H9 (cell line): ENCODE data around the gene OSBPL8. TPM values are rescaled to one million over a fixed set of nuclear protein-coding genes. Genes with fewer than 3 reads are reported as not detected.

ENCODE experiments used
- DNase-seq: peaks from one replicate; pipeline ENCODE4 v3.0.0-alpha.2; 2017
- H2AFZ ChIP-seq: one replicate; pipeline ENCODE4 v1.6.1; 2013; ENCODE audit warnings: mild to moderate bottlenecking, low read length, control low read depth, moderate library complexity
- H2AK5ac ChIP-seq: 2 replicates; pipeline ENCODE4 v1.6.1; 2013; ENCODE audit warnings: low read length, control low read depth, mixed read lengths; ENCODE audit not compliant: insufficient read length
- H2BK120ac ChIP-seq: one replicate; pipeline ENCODE4 v1.6.1; 2013; ENCODE audit warnings: low read depth, mild to moderate bottlenecking, low read length, control low read depth, inconsistent platforms; ENCODE audit not compliant: poor library complexity, severe bottlenecking
- H2BK12ac ChIP-seq: 2 replicates; pipeline ENCODE4 v1.6.1; 2013; ENCODE audit warnings: low read length, control low read depth, mixed read lengths, low read depth; ENCODE audit not compliant: insufficient read length
- H2BK15ac ChIP-seq: 2 replicates; pipeline ENCODE4 v1.6.1; 2013; ENCODE audit warnings: low read depth, low read length, control low read depth
- H2BK20ac ChIP-seq: one replicate; pipeline ENCODE4 v1.6.1; 2013; ENCODE audit warnings: low read depth, mild to moderate bottlenecking, low read length, control low read depth, inconsistent platforms; ENCODE audit not compliant: poor library complexity, severe bottlenecking
- H2BK5ac ChIP-seq: 2 replicates; pipeline ENCODE4 v1.6.1; 2013; ENCODE audit warnings: low read length, control low read depth, mixed read lengths; ENCODE audit not compliant: insufficient read length
- H3K14ac ChIP-seq: 2 replicates; pipeline ENCODE4 v1.6.1; 2013; ENCODE audit warnings: low read length, control low read depth; ENCODE audit not compliant: insufficient read depth
- H3K18ac ChIP-seq: 2 replicates; pipeline ENCODE4 v1.6.1; 2013; ENCODE audit warnings: low read depth, mild to moderate bottlenecking, mixed read lengths, low read length, control low read depth; ENCODE audit not compliant: insufficient read length
- H3K23ac ChIP-seq: 2 replicates; pipeline ENCODE4 v1.6.1; 2013; ENCODE audit warnings: low read length, control low read depth, mixed read lengths, low read depth; ENCODE audit not compliant: insufficient read length
- H3K23me2 ChIP-seq: 2 replicates; pipeline ENCODE4 v1.6.1; 2013; ENCODE audit warnings: low read depth, mild to moderate bottlenecking, mixed read lengths, low read length, control low read depth; ENCODE audit not compliant: insufficient read length, poor library complexity, severe bottlenecking
- H3K27ac ChIP-seq: 2 replicates; pipeline ENCODE4 v1.5.1; 2013; ENCODE audit warnings: low read length, control low read depth, mixed read lengths, low read depth; ENCODE audit not compliant: insufficient read length
- H3K27me3 ChIP-seq: 2 replicates; pipeline ENCODE4 v1.6.1; 2013; ENCODE audit warnings: low read length, control low read depth, inconsistent platforms; ENCODE audit not compliant: insufficient read depth
- H3K4ac ChIP-seq: 2 replicates; pipeline ENCODE4 v1.6.1; 2013; ENCODE audit warnings: low read depth, mild to moderate bottlenecking, control low read depth, inconsistent platforms, low read length, moderate library complexity
- H3K4me1 ChIP-seq: 2 replicates; pipeline ENCODE4 v1.6.1; 2013; ENCODE audit warnings: low read length, control low read depth, inconsistent platforms; ENCODE audit not compliant: insufficient read depth
- H3K4me2 ChIP-seq: 2 replicates; pipeline ENCODE4 v1.6.1; 2013; ENCODE audit warnings: low read length, control low read depth, mixed read lengths; ENCODE audit not compliant: insufficient read length, insufficient read depth
- H3K56ac ChIP-seq: 2 replicates; pipeline ENCODE4 v1.6.1; 2013; ENCODE audit warnings: low read depth, mild to moderate bottlenecking, mixed read lengths, low read length, control low read depth; ENCODE audit not compliant: insufficient read length
- H3K79me1 ChIP-seq: 2 replicates; pipeline ENCODE4 v1.6.1; 2013; ENCODE audit warnings: low read depth, mild to moderate bottlenecking, moderate library complexity, low read length, control low read depth, inconsistent platforms; ENCODE audit not compliant: insufficient read depth, poor library complexity, severe bottlenecking
- H3K79me2 ChIP-seq: 2 replicates; pipeline ENCODE4 v1.6.1; 2013; ENCODE audit warnings: low read length, control low read depth, inconsistent platforms; ENCODE audit not compliant: insufficient read depth
- H3K9ac ChIP-seq: 2 replicates; pipeline ENCODE4 v1.6.1; 2013; ENCODE audit warnings: low read length, control low read depth, mixed read lengths; ENCODE audit not compliant: insufficient read length; ENCODE audit errors: extremely low read depth
- H3K9me3 ChIP-seq: one replicate; pipeline ENCODE4 v1.6.1; 2013; ENCODE audit warnings: low read depth, low read length, inconsistent platforms; ENCODE audit not compliant: control insufficient read depth
- H3T11ph ChIP-seq: one replicate; pipeline ENCODE4 v1.6.1; 2013; ENCODE audit warnings: mild to moderate bottlenecking, low read length, control low read depth, inconsistent platforms
- H4K20me1 ChIP-seq: one replicate; pipeline ENCODE4 v1.6.1; 2013; ENCODE audit not compliant: control insufficient read depth, insufficient read length, insufficient read depth
- H4K5ac ChIP-seq: 2 replicates; pipeline ENCODE4 v1.6.1; 2013; ENCODE audit warnings: low read depth, mild to moderate bottlenecking, mixed read lengths, low read length, control low read depth; ENCODE audit not compliant: insufficient read length
- H4K8ac ChIP-seq: replicated peaks from 2 replicates; pipeline ENCODE4 v1.6.1; 2013; ENCODE audit warnings: low read length, control low read depth, mixed read lengths, low read depth; ENCODE audit not compliant: insufficient read length
- H4K91ac ChIP-seq: 2 replicates; pipeline ENCODE4 v1.6.1; 2013; ENCODE audit warnings: low read depth, mild to moderate bottlenecking, moderate library complexity, mixed read lengths, low read length, control low read depth; ENCODE audit not compliant: insufficient read length
- H3K27ac Mint-ChIP-seq, 3 experiments: 2 replicates in 2 of 3; 3 replicates in 1 of 3; pipeline ENCODE4 v1.8.0; 2020 to 2021; ENCODE audit warnings: mixed read lengths in 3 of 3, mild to moderate bottlenecking in 1 of 3, moderate library complexity in 1 of 3
- H3K27me3 Mint-ChIP-seq: 2 replicates; pipeline ENCODE4 v1.8.0; 2021; ENCODE audit warnings: low read depth, mild to moderate bottlenecking, moderate library complexity, mixed read lengths
- H3K36me3 Mint-ChIP-seq, 3 experiments: 2 replicates in 2 of 3; 3 replicates in 1 of 3; pipeline ENCODE4 v1.8.0; 2020 to 2021; ENCODE audit warnings: low read depth in 3 of 3, mixed read lengths in 3 of 3; ENCODE audit not compliant: insufficient read depth in 1 of 3
- H3K4me1 Mint-ChIP-seq, 2 experiments: 2 replicates each; pipeline ENCODE4 v1.8.0; 2020; ENCODE audit warnings: mixed read lengths in 2 of 2
- H3K4me3 Mint-ChIP-seq, 2 experiments: 2 replicates in 1 of 2; 3 replicates in 1 of 2; pipeline ENCODE4 v1.8.0; 2020 to 2021; ENCODE audit warnings: mild to moderate bottlenecking in 2 of 2, mixed read lengths in 2 of 2, moderate library complexity in 1 of 2
- H3K9me3 Mint-ChIP-seq, 2 experiments: 2 replicates in 1 of 2; 3 replicates in 1 of 2; pipeline ENCODE4 v1.8.0; 2020; ENCODE audit warnings: mild to moderate bottlenecking in 2 of 2, mixed read lengths in 2 of 2, moderate library complexity in 1 of 2
- CTCF ChIP-seq: fragments of 200-600 bp; sonication (generic); conservative IDR thresholded peaks from 3 replicates; pipeline ENCODE4 v1.8.0; 2021; ENCODE audit warnings: antibody characterized with exemption, mild to moderate bottlenecking
- WGBS: extraction: QIAGEN DNeasy Blood & Tissue Kit; methylation state at CpG from one replicate; pipeline ENCODE4 v1.1.7; 2013; ENCODE audit warnings: missing lambda C conversion rate, low lambda C conversion rate, mixed read lengths; ENCODE audit not compliant: insufficient read length; ENCODE audit errors: extremely low coverage; 5-methylcytosine and 5-hydroxymethylcytosine counted together
- long read RNA-seq: library from polyadenylated mRNA; unstranded; transcript quantifications from one replicate; pipeline ENCODE4 v2.0.0, GENCODE V29; 2020
- total RNA-seq: library from RNA; stranded (reverse); gene quantifications from 2 replicates; pipeline ENCODE4 v1.2.1, GENCODE V29; 2021

The OSBPL8 gene
- total RNA-seq = 60.6 and 61.2 TPM in 2 replicates
- long read RNA-seq, full-length matches to known transcripts = 20 of 94 reads
- long read RNA-seq, partial matches to known transcripts = 51 of 94 reads
- long read RNA-seq, other reads (novel, unspliced or antisense) = 23 of 94 reads

GRCh38 chr12:76559400-76560085, at the start of gene OSBPL8:
OSBPL8 (minus strand) TSS chr12:76559771; CDS start chr12:76487551, 72,220 bp downstream.
- no CpG with 5 or more reads among the region's 76 CpGs for WGBS
- no peaks in the 10 kb centered on the region for H3K27me3 ChIP-seq

More at GRCh38 chr12:76559400-76560085, at the start of gene OSBPL8:
- Histone ChIP-seq H3T11ph (no peak within 1 kb of the TSS), H4K91ac (no peak within 1 kb of the TSS), H2BK120ac (no peak within 1 kb of the TSS), H3K79me1 (no peaks in the 10 kb centered on the region), H3K14ac (peak within 1 kb of the TSS; percentile 83), H2BK12ac (no peak within 1 kb of the TSS), H4K20me1 (no peaks in the 10 kb centered on the region), H2BK5ac (no peak within 1 kb of the TSS), H2BK15ac (no peak within 1 kb of the TSS), H2BK20ac (no peak within 1 kb of the TSS), H3K56ac (no peak within 1 kb of the TSS), H3K9me3 (no peaks in the 10 kb centered on the region), H3K23me2 (peaks cover 4% of the 10 kb centered on the region), H3K18ac (peak within 1 kb of the TSS; percentile 54), H4K8ac (no peak within 1 kb of the TSS), H3K4ac (no peak within 1 kb of the TSS), H3K9ac (peak within 1 kb of the TSS; percentile 78), H3K27ac (peak within 1 kb of the TSS; percentile 43), H2AFZ (no peak within 1 kb of the TSS), H4K5ac (no peak within 1 kb of the TSS), H2AK5ac (no peak within 1 kb of the TSS), H3K4me2 (peak within 1 kb of the TSS; percentile 95), H3K79me2 (peaks cover 4% of the 10 kb centered on the region; the same call in 1 of the 2 replicates), H3K4me1 (no peaks in the 10 kb centered on the region; the same call in 1 of the 2 replicates), H3K23ac (no peak within 1 kb of the TSS)
- Mint-ChIP-seq H3K27me3 (no peaks in the 10 kb centered on the region), H3K36me3 (no peaks in the 10 kb centered on the region), H3K9me3 (no peaks in the 10 kb centered on the region), H3K27ac (peak within 1 kb of the TSS; percentile 97; a peak in 6 of 7 replicates), H3K4me3 (peak within 1 kb of the TSS; percentile 92 to 96), H3K4me1 (peaks cover 25 to 26% of the 10 kb centered on the region in 2 experiments)
- TF ChIP-seq CTCF = peak; percentile 21; the same call in 1 of the 3 replicates
- peak; percentile 99 for DNase-seq
